Measurements from ENCODE around the gene JAKMIP3. TPM values are rescaled to one million over a fixed set of nuclear protein-coding genes. Genes with fewer than 3 reads are reported as not detected.

The JAKMIP3 gene
- polyA plus RNA-seq, 2 donors = 0.09 to 0.12 TPM

DNA sequence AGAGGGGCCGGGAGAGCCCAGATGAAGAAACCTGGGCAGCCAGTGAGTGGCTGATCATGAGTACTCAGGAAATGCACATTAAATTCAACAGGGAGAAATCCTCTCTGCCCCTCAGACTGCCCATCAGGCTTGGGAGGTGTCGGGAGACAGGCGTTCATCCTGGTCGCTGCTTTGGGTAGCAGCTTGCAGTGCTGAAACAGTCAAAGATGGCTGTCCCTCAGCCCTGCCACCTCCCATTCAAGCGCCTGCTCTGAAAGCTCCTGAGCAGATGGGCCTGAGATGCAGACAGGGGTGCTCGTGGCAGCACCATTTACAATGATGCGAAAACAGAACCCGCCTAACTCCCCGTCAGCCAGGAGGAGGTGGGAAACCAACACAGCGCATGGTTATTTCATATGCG is 3.6 kb upstream of the JAKMIP3 start:
- 85 to 91% methylated on average over 11 of the region's 11 CpGs for WGBS, 2 donors
- H3K4me3 ChIP-seq (ENCODE audit: low read depth in 1 of 2, low read length in 2 of 2) = no peak overlapping the region

DNA sequence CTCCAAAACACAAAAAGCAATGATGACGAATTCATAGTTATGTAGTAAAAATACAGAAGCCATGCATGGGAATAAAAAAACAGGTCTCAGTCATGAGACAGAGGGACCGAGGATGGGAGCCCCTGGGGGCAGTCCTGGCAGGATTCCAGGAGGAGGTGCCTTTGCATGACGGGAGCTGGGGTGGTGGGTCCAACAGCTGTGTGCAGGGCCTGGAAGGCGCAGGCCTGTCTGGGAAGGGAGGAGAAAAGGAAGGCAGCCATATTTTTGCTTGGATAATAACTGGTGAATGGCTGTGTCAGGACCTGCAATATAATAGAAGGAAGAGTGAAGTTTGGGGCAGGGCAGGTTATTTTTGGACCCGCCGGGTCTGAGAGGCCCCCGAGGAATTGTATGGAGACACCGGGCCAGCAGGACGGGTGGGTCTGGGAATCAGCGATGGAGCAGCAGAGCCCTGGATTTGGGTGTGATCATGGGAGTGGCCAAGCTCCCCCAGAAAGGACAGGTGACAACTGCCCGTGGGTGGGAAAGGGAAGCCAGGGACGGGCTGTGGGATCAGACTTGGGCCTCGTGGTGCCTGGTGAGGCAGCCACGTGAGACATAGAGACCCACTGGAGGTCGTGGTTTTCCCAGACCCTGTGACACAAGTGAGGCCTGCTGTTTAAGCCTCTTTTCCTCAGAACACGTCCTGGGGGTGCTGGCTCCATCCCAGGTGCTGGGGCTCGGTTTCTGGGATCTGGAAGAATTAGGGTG is 2.9 kb upstream of the JAKMIP3 start:
- Histone ChIP-seq H3K9me3 (ENCODE audit: control insufficient read depth in 2 of 2, insufficient read depth in 1 of 2, low read depth in 1 of 2, low read length in 1 of 2) (no peaks in the 10 kb centered on the region), H3K27ac (ENCODE audit: low read depth in 2 of 2, low read length in 1 of 2) (no peak overlapping the region), H3K27me3 (ENCODE audit: control insufficient read depth in 1 of 2, insufficient read depth in 2 of 2, low read length in 2 of 2) (no peaks in the 10 kb centered on the region), H3K36me3 (ENCODE audit: control insufficient read depth in 2 of 2, insufficient read depth in 2 of 2, low read length in 1 of 2) (no peaks in the 10 kb centered on the region), H3K4me3 (ENCODE audit: low read depth in 1 of 2, low read length in 2 of 2) (no peak overlapping the region), H3K4me1 (ENCODE audit: control insufficient read depth in 2 of 2, insufficient read depth in 2 of 2, low read length in 1 of 2) (peaks cover 4 to 9% of the 10 kb centered on the region in 2 donors)
- WGBS, 2 donors = 57 to 65% methylated on average over 17 of the region's 17 CpGs

More for the DNA sequence above, 3.6 kb upstream of the JAKMIP3 start:
- H3K27me3 ChIP-seq (ENCODE audit: control insufficient read depth in 1 of 2, insufficient read depth in 2 of 2, low read length in 2 of 2) = no peaks in the 10 kb centered on the region
- H3K4me1 ChIP-seq (ENCODE audit: control insufficient read depth in 2 of 2, insufficient read depth in 2 of 2, low read length in 1 of 2) = peaks cover 4 to 9% of the 10 kb centered on the region in 2 donors
- no peaks in the 10 kb centered on the region for H3K9me3 ChIP-seq (ENCODE audit: control insufficient read depth in 2 of 2, insufficient read depth in 1 of 2, low read depth in 1 of 2, low read length in 1 of 2)
- H3K36me3 ChIP-seq (ENCODE audit: control insufficient read depth in 2 of 2, insufficient read depth in 2 of 2, low read length in 1 of 2) = no peaks in the 10 kb centered on the region
- no peak overlapping the region for H3K27ac ChIP-seq (ENCODE audit: low read depth in 2 of 2, low read length in 1 of 2)

DNA sequence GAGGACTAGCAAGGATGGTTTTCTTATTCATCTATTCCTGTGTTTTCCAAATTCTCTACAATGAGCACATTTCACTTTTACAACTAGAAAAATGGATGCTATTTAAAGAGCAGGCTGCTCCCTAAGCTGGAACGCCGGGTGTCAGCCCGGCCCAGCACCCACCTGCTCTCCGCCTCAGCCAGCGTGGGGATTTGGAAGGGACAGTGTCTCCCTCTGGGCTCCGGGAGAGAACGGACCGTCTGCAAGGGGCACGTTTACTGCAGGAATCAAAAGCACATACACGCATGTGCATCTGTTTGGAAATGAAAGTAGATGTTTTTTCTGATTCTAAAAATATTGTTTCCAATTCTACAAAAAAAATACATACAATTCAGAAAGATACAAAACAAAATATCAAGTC is 2.3 kb upstream of the JAKMIP3 start:
- Histone ChIP-seq H3K9me3 (ENCODE audit: control insufficient read depth in 2 of 2, insufficient read depth in 1 of 2, low read depth in 1 of 2, low read length in 1 of 2) (no peaks in the 10 kb centered on the region), H3K4me3 (ENCODE audit: low read depth in 1 of 2, low read length in 2 of 2) (no peak overlapping the region), H3K27ac (ENCODE audit: low read depth in 2 of 2, low read length in 1 of 2) (no peak overlapping the region), H3K27me3 (ENCODE audit: control insufficient read depth in 1 of 2, insufficient read depth in 2 of 2, low read length in 2 of 2) (no peaks in the 10 kb centered on the region), H3K4me1 (ENCODE audit: control insufficient read depth in 2 of 2, insufficient read depth in 2 of 2, low read length in 1 of 2) (peaks cover 4 to 9% of the 10 kb centered on the region in 2 donors), H3K36me3 (ENCODE audit: control insufficient read depth in 2 of 2, insufficient read depth in 2 of 2, low read length in 1 of 2) (no peaks in the 10 kb centered on the region)
- WGBS, 2 donors = 89% methylated on average over 10 of the region's 10 CpGs

DNA sequence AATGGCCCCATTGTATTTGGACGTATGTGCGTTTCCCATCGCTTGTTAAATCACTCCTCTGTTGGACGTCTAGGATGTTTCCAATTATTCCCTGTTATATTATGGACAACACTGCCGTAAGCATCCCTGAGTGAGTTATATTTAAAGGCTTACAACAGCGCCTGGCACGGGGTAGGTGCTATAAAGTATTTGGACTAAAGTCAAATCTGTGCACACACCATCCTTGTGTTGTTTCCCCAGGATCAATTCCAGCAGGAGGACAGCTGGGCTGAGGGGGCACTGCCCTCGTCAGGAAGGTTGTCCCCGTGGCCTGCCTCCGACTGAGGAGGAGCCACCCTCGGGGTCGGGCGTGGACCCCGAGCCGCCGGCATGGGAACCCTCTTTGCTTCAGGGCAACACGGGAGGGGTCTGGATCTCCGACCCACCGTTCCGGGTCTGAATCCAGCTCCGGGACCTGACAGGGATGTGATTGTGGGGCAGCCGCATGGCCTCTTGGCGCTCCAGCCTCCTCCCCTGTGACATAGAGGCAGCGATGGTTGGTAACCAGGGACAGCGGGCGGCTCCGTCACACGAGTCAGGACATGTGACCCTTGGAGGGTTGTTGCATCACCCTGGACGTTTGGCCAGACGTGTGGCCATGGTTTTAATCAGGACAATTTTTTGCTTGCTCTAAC is 1.5 kb upstream of the JAKMIP3 start:
- Histone ChIP-seq H3K4me1 (ENCODE audit: control insufficient read depth in 2 of 2, insufficient read depth in 2 of 2, low read length in 1 of 2) (peaks cover 4 to 9% of the 10 kb centered on the region in 2 donors), H3K9me3 (ENCODE audit: control insufficient read depth in 2 of 2, insufficient read depth in 1 of 2, low read depth in 1 of 2, low read length in 1 of 2) (no peaks in the 10 kb centered on the region), H3K27ac (ENCODE audit: low read depth in 2 of 2, low read length in 1 of 2) (no peak overlapping the region), H3K4me3 (ENCODE audit: low read depth in 1 of 2, low read length in 2 of 2) (no peak overlapping the region), H3K27me3 (ENCODE audit: control insufficient read depth in 1 of 2, insufficient read depth in 2 of 2, low read length in 2 of 2) (no peaks in the 10 kb centered on the region), H3K36me3 (ENCODE audit: control insufficient read depth in 2 of 2, insufficient read depth in 2 of 2, low read length in 1 of 2) (no peaks in the 10 kb centered on the region)
- WGBS, 2 donors = 89% methylated on average over 29 to 30 of the region's 30 CpGs

DNA sequence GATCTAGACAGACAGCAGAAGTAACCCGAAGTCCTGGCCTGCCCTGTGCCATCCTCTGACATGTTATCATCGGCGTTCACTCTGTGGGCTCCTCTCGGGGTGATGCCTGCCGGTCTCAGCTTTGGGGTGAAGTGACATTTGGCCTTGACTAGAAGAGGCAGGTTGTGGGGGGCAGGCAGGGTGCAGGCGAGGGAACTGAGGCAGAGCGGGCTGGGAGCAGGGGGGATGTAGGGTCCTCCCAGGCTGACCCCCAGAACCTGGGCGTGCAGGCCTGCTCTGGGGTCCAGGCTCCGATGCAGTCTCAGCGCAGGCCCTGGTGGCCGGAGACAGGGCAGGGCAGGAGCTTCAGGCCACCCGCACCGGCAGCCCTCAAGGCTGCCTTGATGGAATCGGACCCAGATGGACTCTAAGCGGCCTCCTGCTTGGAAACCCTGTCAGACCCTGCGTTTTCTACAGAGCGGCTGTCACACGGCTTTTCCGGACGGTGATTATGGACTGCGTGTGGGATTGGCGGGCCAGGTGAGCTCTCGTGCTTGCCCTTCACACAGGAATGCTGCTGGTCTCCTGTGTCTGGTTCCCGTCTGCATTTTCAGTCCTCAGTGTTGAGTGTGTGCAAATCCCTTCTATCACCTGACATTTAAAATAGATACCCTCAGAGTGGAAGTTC is 842 bp upstream of the JAKMIP3 start:
- Histone ChIP-seq H3K27me3 (ENCODE audit: control insufficient read depth in 1 of 2, insufficient read depth in 2 of 2, low read length in 2 of 2) (no peaks in the 10 kb centered on the region), H3K36me3 (ENCODE audit: control insufficient read depth in 2 of 2, insufficient read depth in 2 of 2, low read length in 1 of 2) (no peaks in the 10 kb centered on the region), H3K27ac (ENCODE audit: low read depth in 2 of 2, low read length in 1 of 2) (no peak overlapping the region), H3K4me3 (ENCODE audit: low read depth in 1 of 2, low read length in 2 of 2) (no peak overlapping the region), H3K9me3 (ENCODE audit: control insufficient read depth in 2 of 2, insufficient read depth in 1 of 2, low read depth in 1 of 2, low read length in 1 of 2) (no peaks in the 10 kb centered on the region), H3K4me1 (ENCODE audit: control insufficient read depth in 2 of 2, insufficient read depth in 2 of 2, low read length in 1 of 2) (peaks cover 4 to 9% of the 10 kb centered on the region in 2 donors)
- 85 to 90% methylated on average over 24 of the region's 24 CpGs for WGBS, 2 donors

DNA sequence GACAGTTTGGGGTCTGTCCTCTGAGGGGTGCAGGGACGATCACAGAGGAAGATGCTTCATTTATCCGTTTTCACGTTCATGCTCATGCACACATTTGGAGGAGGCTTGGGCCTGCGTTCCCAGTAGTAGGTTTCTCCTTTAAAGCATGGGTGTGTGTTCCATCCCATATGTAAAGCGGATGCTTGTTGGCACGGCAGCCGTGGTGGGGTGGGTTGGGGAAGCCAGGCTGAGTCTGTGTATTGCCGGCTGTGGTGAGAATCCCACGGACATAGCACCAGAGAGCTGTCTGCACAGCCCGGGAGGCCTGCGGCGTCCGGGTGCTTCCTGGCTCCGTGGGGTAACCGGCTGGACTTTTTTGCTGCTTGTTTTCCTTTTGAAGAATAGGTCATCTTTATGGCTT is 440 bp downstream of the JAKMIP3 start:
- Histone ChIP-seq H3K36me3 (ENCODE audit: control insufficient read depth in 2 of 2, insufficient read depth in 2 of 2, low read length in 1 of 2) (no peaks in the 10 kb centered on the region), H3K4me1 (ENCODE audit: control insufficient read depth in 2 of 2, insufficient read depth in 2 of 2, low read length in 1 of 2) (peaks cover 4 to 9% of the 10 kb centered on the region in 2 donors), H3K9me3 (ENCODE audit: control insufficient read depth in 2 of 2, insufficient read depth in 1 of 2, low read depth in 1 of 2, low read length in 1 of 2) (no peaks in the 10 kb centered on the region), H3K27me3 (ENCODE audit: control insufficient read depth in 1 of 2, insufficient read depth in 2 of 2, low read length in 2 of 2) (no peaks in the 10 kb centered on the region), H3K27ac (ENCODE audit: low read depth in 2 of 2, low read length in 1 of 2) (peak overlapping the region in 1 of 2 donors; percentile 33), H3K4me3 (ENCODE audit: low read depth in 1 of 2, low read length in 2 of 2) (peak overlapping the region; percentile 44 to 46)
- 35 to 43% methylated on average over 15 of the region's 15 CpGs for WGBS, 2 donors

DNA sequence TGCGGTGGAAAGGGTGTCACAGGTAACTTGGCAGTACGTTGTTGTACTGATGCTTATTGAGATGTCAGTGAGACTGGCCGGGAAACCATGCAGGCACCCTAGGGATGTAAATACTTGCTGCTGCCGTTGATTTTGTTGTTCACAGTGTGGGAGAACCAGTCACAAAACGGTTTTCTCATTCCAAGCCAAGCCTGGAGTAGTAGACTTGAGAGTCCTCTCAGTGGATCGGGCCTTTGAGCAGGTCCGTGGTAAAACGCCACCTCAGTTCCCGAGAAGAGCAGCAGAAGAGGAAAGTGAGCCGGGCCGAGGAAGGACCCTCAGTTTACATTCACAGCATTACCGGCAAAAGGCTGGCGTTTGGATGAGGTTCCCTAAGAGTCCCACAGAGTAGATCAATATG is 1.1 kb downstream of the JAKMIP3 start:
- no peak overlapping the region for H3K27ac ChIP-seq (ENCODE audit: low read depth in 2 of 2, low read length in 1 of 2)
- WGBS, 2 donors = 91% methylated on average over 13 of the region's 13 CpGs
- no peak overlapping the region for H3K4me3 ChIP-seq (ENCODE audit: low read depth in 1 of 2, low read length in 2 of 2)

DNA sequence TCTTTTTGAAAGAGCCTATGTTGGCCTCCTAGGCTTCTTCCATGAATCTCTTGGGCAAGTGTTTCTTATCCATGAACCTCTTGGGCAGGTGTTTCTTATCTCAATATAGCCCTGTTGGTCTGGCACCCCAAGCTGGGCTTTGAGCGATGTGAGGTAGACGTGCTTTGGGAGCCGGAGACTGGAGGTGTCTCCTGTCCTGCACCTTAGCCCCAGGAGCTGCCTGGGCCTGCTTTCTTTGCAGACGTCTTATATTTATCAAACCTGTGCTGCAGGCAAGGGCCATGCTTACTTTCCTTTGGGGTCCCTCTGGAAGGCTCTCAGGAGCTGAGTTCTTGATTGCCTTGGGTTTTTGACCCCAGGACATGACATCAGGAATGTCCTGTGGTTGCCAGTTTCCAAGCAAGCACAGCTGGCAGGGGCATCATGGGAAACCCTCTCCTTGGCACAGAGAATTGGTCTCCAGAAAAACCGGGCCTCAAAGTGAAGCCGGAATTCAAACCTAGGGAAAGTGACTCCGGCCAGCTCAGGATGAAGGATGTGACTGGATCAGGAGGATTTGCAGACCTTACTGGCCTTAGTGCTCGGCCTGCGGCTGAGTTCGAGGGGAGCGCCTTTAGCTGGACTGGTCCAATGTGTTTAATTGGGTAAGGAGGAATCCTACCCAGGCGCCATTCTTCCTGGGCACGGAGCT is 2.8 kb downstream of the JAKMIP3 start:
- no peaks in the 10 kb centered on the region for H3K9me3 ChIP-seq (ENCODE audit: control insufficient read depth in 2 of 2, insufficient read depth in 1 of 2, low read depth in 1 of 2, low read length in 1 of 2)
- H3K27me3 ChIP-seq (ENCODE audit: control insufficient read depth in 1 of 2, insufficient read depth in 2 of 2, low read length in 2 of 2) = peaks cover 0 to 2% of the 10 kb centered on the region in 2 donors
- H3K4me3 ChIP-seq (ENCODE audit: low read depth in 1 of 2, low read length in 2 of 2) = no peak overlapping the region
- no peaks in the 10 kb centered on the region for H3K36me3 ChIP-seq (ENCODE audit: control insufficient read depth in 2 of 2, insufficient read depth in 2 of 2, low read length in 1 of 2)
- H3K27ac ChIP-seq (ENCODE audit: low read depth in 2 of 2, low read length in 1 of 2) = no peak overlapping the region
- WGBS, 2 donors = 93 to 96% methylated on average over 13 of the region's 13 CpGs
- H3K4me1 ChIP-seq (ENCODE audit: control insufficient read depth in 2 of 2, insufficient read depth in 2 of 2, low read length in 1 of 2) = peaks cover 4 to 9% of the 10 kb centered on the region in 2 donors

More for the DNA sequence above, 1.1 kb downstream of the JAKMIP3 start:
- Histone ChIP-seq H3K36me3 (ENCODE audit: control insufficient read depth in 2 of 2, insufficient read depth in 2 of 2, low read length in 1 of 2) (no peaks in the 10 kb centered on the region), H3K9me3 (ENCODE audit: control insufficient read depth in 2 of 2, insufficient read depth in 1 of 2, low read depth in 1 of 2, low read length in 1 of 2) (no peaks in the 10 kb centered on the region), H3K4me1 (ENCODE audit: control insufficient read depth in 2 of 2, insufficient read depth in 2 of 2, low read length in 1 of 2) (peaks cover 4 to 9% of the 10 kb centered on the region in 2 donors), H3K27me3 (ENCODE audit: control insufficient read depth in 1 of 2, insufficient read depth in 2 of 2, low read length in 2 of 2) (no peaks in the 10 kb centered on the region)

DNA sequence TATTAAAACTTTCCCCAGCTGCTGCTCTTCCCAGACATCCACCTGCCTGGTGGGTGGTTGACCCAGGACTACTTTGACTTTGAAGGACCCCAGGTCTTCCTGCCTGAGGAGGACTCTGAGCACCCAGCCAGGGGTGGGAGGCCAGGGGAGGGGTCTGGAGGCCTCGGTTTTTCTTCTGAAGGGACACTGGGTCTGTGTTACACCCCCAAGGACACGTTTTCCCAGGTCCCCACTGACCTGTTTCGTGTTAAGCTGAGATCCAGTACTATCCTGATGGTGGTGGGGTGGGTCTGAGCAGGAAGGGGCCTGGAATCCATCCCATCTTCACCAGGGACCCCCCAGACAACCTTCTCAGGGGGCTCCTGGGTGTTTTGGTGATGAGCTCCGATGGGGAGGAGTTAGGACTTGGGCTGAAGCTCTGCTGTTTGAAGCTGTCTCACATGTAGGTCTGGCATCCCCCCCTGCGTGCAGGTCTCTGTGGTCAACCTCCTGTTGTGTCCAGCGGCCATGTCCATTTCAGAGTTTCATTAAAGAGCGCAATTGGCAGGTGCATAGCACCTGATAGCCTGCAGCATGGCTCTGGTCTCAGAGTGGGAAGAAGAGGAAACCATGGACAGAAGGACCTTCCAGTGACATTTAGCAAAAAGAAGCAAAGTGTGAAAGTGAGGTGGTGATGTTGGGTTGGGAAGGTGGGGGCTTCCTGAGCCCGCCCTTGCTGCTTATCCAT is 3.5 kb downstream of the JAKMIP3 start:
- Histone ChIP-seq H3K27me3 (ENCODE audit: control insufficient read depth in 1 of 2, insufficient read depth in 2 of 2, low read length in 2 of 2) (peaks cover 0 to 2% of the 10 kb centered on the region in 2 donors), H3K27ac (ENCODE audit: low read depth in 2 of 2, low read length in 1 of 2) (no peak overlapping the region), H3K4me3 (ENCODE audit: low read depth in 1 of 2, low read length in 2 of 2) (no peak overlapping the region), H3K9me3 (ENCODE audit: control insufficient read depth in 2 of 2, insufficient read depth in 1 of 2, low read depth in 1 of 2, low read length in 1 of 2) (no peaks in the 10 kb centered on the region), H3K4me1 (ENCODE audit: control insufficient read depth in 2 of 2, insufficient read depth in 2 of 2, low read length in 1 of 2) (peaks cover 4 to 9% of the 10 kb centered on the region in 2 donors), H3K36me3 (ENCODE audit: control insufficient read depth in 2 of 2, insufficient read depth in 2 of 2, low read length in 1 of 2) (no peaks in the 10 kb centered on the region)
- 83 to 85% methylated on average over 8 of the region's 8 CpGs for WGBS, 2 donors

Measured in esophagus (tissue), 2 donors.